Measurements from ENCODE around the gene SELENOK. TPM values are rescaled to one million over a fixed set of nuclear protein-coding genes. Genes with fewer than 3 reads are reported as not detected.

SELENOK gene
- total RNA-seq, 1 experiment from 2014 or later: 16.3 TPM

- no peak for ATAC-seq
- in situ Hi-C loops (cut with HindIII; ENCODE audit: low pct_unique_long_range_greater_than_20kb, low sequenced_read_pairs) (no loop called here), intact Hi-C loops (cut with micrococcal nuclease; ENCODE audit: unreplicated experiment) (no loop called here)
- H3K27me3 ChIP-seq (ENCODE audit: control insufficient read depth, insufficient read depth, low read length): no peaks in the 10 kb centered on the region
- BruUV-seq (replicated peaks): no TSS peak
- H3K27ac ChIP-seq (ENCODE audit: low read length): no peak overlapping the region
- no peaks in the 10 kb centered on the region for H3K9me3 ChIP-seq (ENCODE audit: control insufficient read depth, insufficient read depth, low read depth, low read length)
- TF ChIP-seq POLR2AphosphoS5 (IDR thresholded peaks at IDR 0.05; ENCODE audit: low read depth, low read length) (no peak), TCF7L2 (IDR thresholded peaks at IDR 0.05; ENCODE audit: low read depth, low read length) (no peak), SIN3A (IDR thresholded peaks at IDR 0.05; ENCODE audit: borderline replicate concordance, insufficient read depth, low read depth, low read length) (no peak), CTCF (IDR thresholded peaks at IDR 0.05) (no peak)
- TF ChIP-seq, protein P1, sequence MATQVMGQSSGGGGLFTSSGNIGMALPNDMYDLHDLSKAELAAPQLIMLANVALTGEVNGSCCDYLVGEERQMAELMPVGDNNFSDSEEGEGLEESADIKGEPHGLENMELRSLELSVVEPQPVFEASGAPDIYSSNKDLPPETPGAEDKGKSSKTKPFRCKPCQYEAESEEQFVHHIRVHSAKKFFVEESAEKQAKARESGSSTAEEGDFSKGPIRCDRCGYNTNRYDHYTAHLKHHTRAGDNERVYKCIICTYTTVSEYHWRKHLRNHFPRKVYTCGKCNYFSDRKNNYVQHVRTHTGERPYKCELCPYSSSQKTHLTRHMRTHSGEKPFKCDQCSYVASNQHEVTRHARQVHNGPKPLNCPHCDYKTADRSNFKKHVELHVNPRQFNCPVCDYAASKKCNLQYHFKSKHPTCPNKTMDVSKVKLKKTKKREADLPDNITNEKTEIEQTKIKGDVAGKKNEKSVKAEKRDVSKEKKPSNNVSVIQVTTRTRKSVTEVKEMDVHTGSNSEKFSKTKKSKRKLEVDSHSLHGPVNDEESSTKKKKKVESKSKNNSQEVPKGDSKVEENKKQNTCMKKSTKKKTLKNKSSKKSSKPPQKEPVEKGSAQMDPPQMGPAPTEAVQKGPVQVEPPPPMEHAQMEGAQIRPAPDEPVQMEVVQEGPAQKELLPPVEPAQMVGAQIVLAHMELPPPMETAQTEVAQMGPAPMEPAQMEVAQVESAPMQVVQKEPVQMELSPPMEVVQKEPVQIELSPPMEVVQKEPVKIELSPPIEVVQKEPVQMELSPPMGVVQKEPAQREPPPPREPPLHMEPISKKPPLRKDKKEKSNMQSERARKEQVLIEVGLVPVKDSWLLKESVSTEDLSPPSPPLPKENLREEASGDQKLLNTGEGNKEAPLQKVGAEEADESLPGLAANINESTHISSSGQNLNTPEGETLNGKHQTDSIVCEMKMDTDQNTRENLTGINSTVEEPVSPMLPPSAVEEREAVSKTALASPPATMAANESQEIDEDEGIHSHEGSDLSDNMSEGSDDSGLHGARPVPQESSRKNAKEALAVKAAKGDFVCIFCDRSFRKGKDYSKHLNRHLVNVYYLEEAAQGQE (IDR thresholded peaks at IDR 0.05; ENCODE audit: insufficient read depth in 1 of 2, low read depth in 2 of 2, low read length in 1 of 2): no peak
- H3K36me3 ChIP-seq (ENCODE audit: control insufficient read depth, insufficient read depth, low read length): peaks cover 8% of the 10 kb centered on the region; the same call in 1 of the 2 replicates
- CTCF ChIA-PET: no interaction called here
- POLR2A ChIA-PET: no interaction called here
- H3K4me1 ChIP-seq (ENCODE audit: control insufficient read depth, insufficient read depth, low read length): no peaks in the 10 kb centered on the region
- DNase-seq (ENCODE audit: low read depth, low spot score): no peak
- H3K4me3 ChIP-seq (ENCODE audit: low read depth in 2 of 2, low read length in 2 of 2): no peak overlapping the region
Observed at GRCh38 chr3:53863145-53863544, 28.5 kb downstream of the SELENOK start.

DNA sequence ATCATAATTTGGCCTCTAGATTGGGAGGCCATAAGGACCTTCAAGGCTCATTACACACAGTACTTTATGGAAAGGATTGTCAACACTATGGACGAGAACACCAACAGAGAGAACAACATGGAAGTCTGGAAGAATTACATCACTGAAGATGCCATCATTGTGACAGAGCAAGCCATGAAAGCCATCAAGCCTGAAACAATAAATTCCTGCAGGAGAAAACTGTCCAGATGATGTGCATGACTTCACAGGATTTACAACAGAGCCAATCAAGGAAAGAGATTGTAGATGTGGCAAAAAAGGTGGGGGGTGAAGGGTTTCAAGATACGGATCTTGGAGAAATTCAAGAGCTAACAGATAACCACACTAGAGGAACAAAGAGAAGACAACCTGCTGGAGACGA, 29.4 kb downstream of the SELENOK start:
- CTCF ChIA-PET: no interaction called here
- peaks cover 8% of the 10 kb centered on the region; the same call in 1 of the 2 replicates for H3K36me3 ChIP-seq (ENCODE audit: control insufficient read depth, insufficient read depth, low read length)

More for the DNA sequence above, 29.4 kb downstream of the SELENOK start:
- Histone ChIP-seq H3K27me3 (ENCODE audit: control insufficient read depth, insufficient read depth, low read length) (no peaks in the 10 kb centered on the region), H3K9me3 (ENCODE audit: control insufficient read depth, insufficient read depth, low read depth, low read length) (no peaks in the 10 kb centered on the region), H3K4me1 (ENCODE audit: control insufficient read depth, insufficient read depth, low read length) (no peaks in the 10 kb centered on the region), H3K27ac (ENCODE audit: low read length) (no peak overlapping the region), H3K4me3 (ENCODE audit: low read depth in 2 of 2, low read length in 2 of 2) (no peak overlapping the region)
- no TSS peak for BruUV-seq (replicated peaks)
- in situ Hi-C loops (cut with HindIII; ENCODE audit: low pct_unique_long_range_greater_than_20kb, low sequenced_read_pairs): no loop called here
- intact Hi-C loops (cut with micrococcal nuclease; ENCODE audit: unreplicated experiment): no loop called here
- no peak for ATAC-seq
- DNase-seq (ENCODE audit: low read depth, low spot score): no peak
- TF ChIP-seq TCF7L2 (IDR thresholded peaks at IDR 0.05; ENCODE audit: low read depth, low read length) (no peak), POLR2AphosphoS5 (IDR thresholded peaks at IDR 0.05; ENCODE audit: low read depth, low read length) (no peak), SIN3A (IDR thresholded peaks at IDR 0.05; ENCODE audit: borderline replicate concordance, insufficient read depth, low read depth, low read length) (no peak), CTCF (IDR thresholded peaks at IDR 0.05) (no peak)
- TF ChIP-seq, protein P1 (IDR thresholded peaks at IDR 0.05; ENCODE audit: insufficient read depth in 1 of 2, low read depth in 2 of 2, low read length in 1 of 2): no peak
- POLR2A ChIA-PET: no interaction called here
